ENCODE results near the gene DOC2B.
"Not testable (repeated sequence)": the region's sequence is repeated elsewhere in the genome, so short reads cannot be mapped to it uniquely, and the experiment has no call there.

Gene DOC2B

GRCh38 chr17:142876-143784, 38.3 kb downstream of the DOC2B start:
- no peak overlapping the region for H3K4me3 ChIP-seq
- 0 out of 2 replicates have a peak overlapping the region, but pooled peaks have one; percentile 26 for H3K4me2 ChIP-seq
- no peaks in the 10 kb centered on the region for H3K36me3 ChIP-seq
- H3K9me3 ChIP-seq, result no peaks in the 10 kb centered on the region
- TF ChIP-seq Cebpa-rat (IDR thresholded peaks at IDR 0.05), result no peak
- H3K27me3 ChIP-seq, result no peaks in the 10 kb centered on the region; the same call in 1 of the 2 replicates
- no peak overlapping the region for H3K9ac ChIP-seq
- H4K20me1 ChIP-seq, result no peaks in the 10 kb centered on the region
- H3K4me1 ChIP-seq, result peaks cover 6% of the 10 kb centered on the region; the same call in 1 of the 2 replicates
- H3K27ac ChIP-seq, result no peak overlapping the region

- no peaks in the 10 kb centered on the region; the same call in 1 of the 2 replicates for H3K27me3 ChIP-seq
- H4K20me1 ChIP-seq, result no peaks in the 10 kb centered on the region
- H3K4me1 ChIP-seq, result peaks cover 6% of the 10 kb centered on the region; the same call in 1 of the 2 replicates
- TF ChIP-seq Cebpa-rat (IDR thresholded peaks at IDR 0.05), result no peak
- H3K36me3 ChIP-seq, result no peaks in the 10 kb centered on the region
- no peaks in the 10 kb centered on the region for H3K9me3 ChIP-seq
- no peak overlapping the region for H3K4me2 ChIP-seq
- no peak overlapping the region for H3K9ac ChIP-seq
- H3K27ac ChIP-seq, result no peak overlapping the region
- H3K4me3 ChIP-seq, result no peak overlapping the region
These were observed 39.3 kb downstream of the DOC2B start for GRCh38 chr17:142102-142661.

GRCh38 chr17:139401-140205, 41.8 kb downstream of the DOC2B start:
- not testable (repeated sequence) for H3K9me3 ChIP-seq

GRCh38 chr17:137166-137807, 44.2 kb downstream of the DOC2B start, which contains the start of gene SCGB1C2:
Gene SCGB1C2 (plus strand): TSS chr17:137569. CDS start chr17:137591, 22 bp downstream.
- not testable (repeated sequence) for H3K27me3 ChIP-seq, H3K4me1 ChIP-seq, H3K4me3 ChIP-seq, H3K36me3 ChIP-seq, H3K9ac ChIP-seq, H3K9me3 ChIP-seq, H4K20me1 ChIP-seq, H3K27ac ChIP-seq, H3K4me2 ChIP-seq

More at GRCh38 chr17:139401-140205, 41.8 kb downstream of the DOC2B start:
- H3K27me3 ChIP-seq, H3K4me3 ChIP-seq, H3K27ac ChIP-seq, H3K4me2 ChIP-seq, H3K4me1 ChIP-seq, H4K20me1 ChIP-seq, H3K9ac ChIP-seq, H3K36me3 ChIP-seq: not testable (repeated sequence)

- H3K27me3 ChIP-seq, H3K4me1 ChIP-seq, H3K4me2 ChIP-seq, H3K36me3 ChIP-seq, H3K9ac ChIP-seq, H4K20me1 ChIP-seq, H3K4me3 ChIP-seq, H3K27ac ChIP-seq, H3K9me3 ChIP-seq: not testable (repeated sequence)
These were observed 44.9 kb downstream of the DOC2B start for GRCh38 chr17:136531-136930.

- not testable (repeated sequence) for H3K4me3 ChIP-seq, H4K20me1 ChIP-seq, H3K36me3 ChIP-seq, H3K27me3 ChIP-seq, H3K27ac ChIP-seq, H3K4me2 ChIP-seq, H3K4me1 ChIP-seq, H3K9me3 ChIP-seq, H3K9ac ChIP-seq
These were observed 45.6 kb downstream of the DOC2B start for GRCh38 chr17:135895-136294.

GRCh38 chr17:135022-135421, 46.4 kb downstream of the DOC2B start:
- not testable (repeated sequence) for H4K20me1 ChIP-seq

GRCh38 chr17:134332-134785, 47.1 kb downstream of the DOC2B start:
- H3K27ac ChIP-seq, H3K4me1 ChIP-seq, H3K9ac ChIP-seq, H4K20me1 ChIP-seq, H3K27me3 ChIP-seq, H3K36me3 ChIP-seq, H3K4me2 ChIP-seq, H3K9me3 ChIP-seq, H3K4me3 ChIP-seq: not testable (repeated sequence)

More at GRCh38 chr17:135022-135421, 46.4 kb downstream of the DOC2B start:
- not testable (repeated sequence) for H3K4me1 ChIP-seq, H3K4me2 ChIP-seq, H3K9ac ChIP-seq, H3K36me3 ChIP-seq, H3K27ac ChIP-seq, H3K27me3 ChIP-seq, H3K4me3 ChIP-seq, H3K9me3 ChIP-seq

- not testable (repeated sequence) for H3K4me3 ChIP-seq, H3K27me3 ChIP-seq, H3K27ac ChIP-seq, H3K9me3 ChIP-seq, H3K9ac ChIP-seq, H3K4me2 ChIP-seq, H3K4me1 ChIP-seq, H3K36me3 ChIP-seq, H4K20me1 ChIP-seq
These were observed 47.5 kb downstream of the DOC2B start for GRCh38 chr17:133932-134331.

- H3K36me3 ChIP-seq, H3K27me3 ChIP-seq, H3K4me1 ChIP-seq, H3K4me3 ChIP-seq, H3K9me3 ChIP-seq, H3K27ac ChIP-seq, H3K4me2 ChIP-seq, H4K20me1 ChIP-seq, H3K9ac ChIP-seq: not testable (repeated sequence)
These were observed 63.0 kb downstream of the DOC2B start for GRCh38 chr17:118339-118917.

GRCh38 chr17:113111-113510, 68.3 kb downstream of the DOC2B start:
- not testable (repeated sequence) for H3K4me3 ChIP-seq, H4K20me1 ChIP-seq

More at GRCh38 chr17:113111-113510, 68.3 kb downstream of the DOC2B start:
- H3K27ac ChIP-seq, H3K9ac ChIP-seq, H3K36me3 ChIP-seq, H3K27me3 ChIP-seq, H3K9me3 ChIP-seq, H3K4me2 ChIP-seq, H3K4me1 ChIP-seq: not testable (repeated sequence)

All from BLaER1 (cell line).